ENCODE results near the gene RSRC1. TPM values are rescaled to one million over a fixed set of nuclear protein-coding genes. Genes with fewer than 3 reads are reported as not detected.

Gene RSRC1
- total and polyA plus RNA-seq, 2 of the 8 experiments (the other 6 are each of a cell fraction or from before 2014, with no cell fraction given): 2.0 to 27.9 TPM

- TF ChIP-seq CHD7 (IDR thresholded peaks at IDR 0.05; ENCODE audit: insufficient replicate concordance, low read length) (no peak), HDAC6 (IDR thresholded peaks at IDR 0.05; ENCODE audit: low read depth, low read length) (no peak), NANOG (IDR thresholded peaks at IDR 0.05; ENCODE audit: insufficient read depth, low read depth, low read length, poor library complexity, severe bottlenecking) (no peak), GTF2F1 (IDR thresholded peaks at IDR 0.05; ENCODE audit: borderline replicate concordance, low read depth, low read length) (no peak), GABPA (IDR thresholded peaks at IDR 0.05; ENCODE audit: borderline replicate concordance, insufficient read depth, low read length) (no peak), KDM1A (IDR thresholded peaks at IDR 0.05; ENCODE audit: borderline replicate concordance, low read length) (no peak), KDM4A (IDR thresholded peaks at IDR 0.05; ENCODE audit: low read depth, low read length, severe bottlenecking) (peak; percentile 56), CREB1 (IDR thresholded peaks at IDR 0.05) (no peak), HDAC2 (IDR thresholded peaks at IDR 0.05; ENCODE audit: borderline replicate concordance in 1 of 2, low read depth in 2 of 2, low read length in 2 of 2) (no peak; a peak in 1 of 4 replicates), TEAD4 (IDR thresholded peaks at IDR 0.05; ENCODE audit: low read depth, low read length) (no peak)
Observed at GRCh38 chr3:158105710-158106253, 4.1 kb upstream of the RSRC1 start (continued).

Data from H1 (cell line).